ENCODE results near the gene PDE7B. TPM values are rescaled to one million over a fixed set of nuclear protein-coding genes. Genes with fewer than 3 reads are reported as not detected.
"Not testable (repeated sequence)": the region's sequence is repeated elsewhere in the genome, so short reads cannot be mapped to it uniquely, and the experiment has no call there.

The PDE7B gene
- total and polyA plus RNA-seq, 2 donors (not counting 1 experiment from before 2014, with no cell fraction given) = 2.6 to 7.5 TPM

GRCh38 chr6:136137739-136138402 lies 286.4 kb downstream of the PDE7B start:
- no peak overlapping the region for H2AFZ ChIP-seq (ENCODE audit: insufficient read depth, low read depth, low read length, poor library complexity, severe bottlenecking)
- no peak overlapping the region for H3K27ac ChIP-seq (ENCODE audit: low read length in 2 of 2)
- DNase-seq (no peak), ATAC-seq (ENCODE audit: low read depth) (no peak)
- no peak overlapping the region for H3K9ac ChIP-seq (ENCODE audit: low read length)
- TF ChIP-seq EZH2 (IDR thresholded peaks at IDR 0.05; ENCODE audit: borderline replicate concordance, insufficient read depth, low read depth, low read length, poor library complexity, severe bottlenecking) = no peak
- TF ChIP-seq CTCF (IDR thresholded peaks at IDR 0.05) = no peak
- ChIA-PET CTCF (interaction anchor here (0.5 kb wide), 1 partner anchor 93 kb away, joined by 3 read pairs; no protein-coding TSS in a partner anchor), POLR2A (no interaction called here)
- H3K9me3 Mint-ChIP-seq (ENCODE audit: insufficient read depth) = peaks cover 4% of the 10 kb centered on the region
- H3K4me2 ChIP-seq (replicated peaks; ENCODE audit: low read depth, low read length, poor library complexity, severe bottlenecking) = no peak overlapping the region
- H3K79me2 ChIP-seq (ENCODE audit: control insufficient read depth, insufficient read depth, low read length) = no peaks in the 10 kb centered on the region
- no peaks in the 10 kb centered on the region for H3K36me3 ChIP-seq (replicated peaks in 1 of 2; ENCODE audit: control extremely low read depth in 1 of 2, control insufficient read depth in 1 of 2, extremely low read depth in 1 of 2, insufficient read depth in 2 of 2, low read length in 1 of 2)
- no peaks in the 10 kb centered on the region for H3K4me1 ChIP-seq (ENCODE audit: control insufficient read depth in 2 of 2, insufficient read depth in 2 of 2, low read length in 2 of 2)
- no peaks in the 10 kb centered on the region for H3K27me3 Mint-ChIP-seq
- no peaks in the 10 kb centered on the region for H4K20me1 ChIP-seq (ENCODE audit: control insufficient read depth, insufficient read depth, low read length, poor library complexity, severe bottlenecking)
- H3K4me3 ChIP-seq (ENCODE audit: control extremely low read depth in 1 of 5, extremely low read depth in 1 of 5, insufficient read depth in 1 of 5, low read depth in 2 of 5, low read length in 4 of 5) = no peak overlapping the region
- no peaks in the 10 kb centered on the region for H3K4me1 Mint-ChIP-seq
- no peaks in the 10 kb centered on the region for H3K27me3 ChIP-seq (replicated peaks in 1 of 4; ENCODE audit: control extremely low read depth in 1 of 4, control insufficient read depth in 3 of 4, insufficient read depth in 4 of 4, low read length in 3 of 4)
- WGBS (ENCODE audit: insufficient coverage) = no CpG with 5 or more reads among the region's 3 CpGs
- intact Hi-C loops (cut with micrococcal nuclease) = no loop called here
- no peak overlapping the region for H3K27ac Mint-ChIP-seq
- no peaks in the 10 kb centered on the region for H3K9me3 ChIP-seq (ENCODE audit: control extremely low read depth in 1 of 3, control insufficient read depth in 2 of 3, insufficient read depth in 1 of 3, low read length in 2 of 3)
- no peak overlapping the region for H3K4me3 Mint-ChIP-seq

GRCh38 chr6:136139111-136139510 lies 287.6 kb downstream of the PDE7B start:
- H2AFZ ChIP-seq (ENCODE audit: insufficient read depth, low read depth, low read length, poor library complexity, severe bottlenecking); H3K27me3 Mint-ChIP-seq; H4K20me1 ChIP-seq (ENCODE audit: control insufficient read depth, insufficient read depth, low read length, poor library complexity, severe bottlenecking); H3K4me2 ChIP-seq (replicated peaks; ENCODE audit: low read depth, low read length, poor library complexity, severe bottlenecking); H3K36me3 ChIP-seq (replicated peaks in 1 of 2; ENCODE audit: control extremely low read depth in 1 of 2, control insufficient read depth in 1 of 2, extremely low read depth in 1 of 2, insufficient read depth in 2 of 2, low read length in 1 of 2); H3K27ac Mint-ChIP-seq; H3K4me1 ChIP-seq (ENCODE audit: control insufficient read depth in 2 of 2, insufficient read depth in 2 of 2, low read length in 2 of 2); intact Hi-C loops (cut with micrococcal nuclease); H3K4me3 ChIP-seq (ENCODE audit: control extremely low read depth in 1 of 5, extremely low read depth in 1 of 5, insufficient read depth in 1 of 5, low read depth in 2 of 5, low read length in 4 of 5); H3K9ac ChIP-seq (ENCODE audit: low read length); H3K79me2 ChIP-seq (ENCODE audit: control insufficient read depth, insufficient read depth, low read length); POLR2A ChIA-PET; H3K27me3 ChIP-seq (replicated peaks in 1 of 4; ENCODE audit: control extremely low read depth in 1 of 4, control insufficient read depth in 3 of 4, insufficient read depth in 4 of 4, low read length in 3 of 4); H3K4me1 Mint-ChIP-seq; ATAC-seq (ENCODE audit: low read depth); DNase-seq; H3K4me3 Mint-ChIP-seq; H3K9me3 ChIP-seq (ENCODE audit: control extremely low read depth in 1 of 3, control insufficient read depth in 2 of 3, insufficient read depth in 1 of 3, low read length in 2 of 3); CTCF ChIA-PET; H3K9me3 Mint-ChIP-seq (ENCODE audit: insufficient read depth); H3K27ac ChIP-seq (ENCODE audit: low read length in 2 of 2): not testable (repeated sequence)
- WGBS (ENCODE audit: insufficient coverage) = no CpG with 5 or more reads among the region's 6 CpGs
